ENCODE results near the gene IFIT3.

GRCh38 chr10:89337484-89337883 lies 9.7 kb downstream of the IFIT3 start:
- TF ChIP-seq POLR2AphosphoS5 (IDR thresholded peaks at IDR 0.05; ENCODE audit: low read depth, low read length) (no peak), JUND (IDR thresholded peaks at IDR 0.05; ENCODE audit: low read length) (no peak)
